Measurements from ENCODE around the gene SPINK6.

SPINK6 gene

DNA sequence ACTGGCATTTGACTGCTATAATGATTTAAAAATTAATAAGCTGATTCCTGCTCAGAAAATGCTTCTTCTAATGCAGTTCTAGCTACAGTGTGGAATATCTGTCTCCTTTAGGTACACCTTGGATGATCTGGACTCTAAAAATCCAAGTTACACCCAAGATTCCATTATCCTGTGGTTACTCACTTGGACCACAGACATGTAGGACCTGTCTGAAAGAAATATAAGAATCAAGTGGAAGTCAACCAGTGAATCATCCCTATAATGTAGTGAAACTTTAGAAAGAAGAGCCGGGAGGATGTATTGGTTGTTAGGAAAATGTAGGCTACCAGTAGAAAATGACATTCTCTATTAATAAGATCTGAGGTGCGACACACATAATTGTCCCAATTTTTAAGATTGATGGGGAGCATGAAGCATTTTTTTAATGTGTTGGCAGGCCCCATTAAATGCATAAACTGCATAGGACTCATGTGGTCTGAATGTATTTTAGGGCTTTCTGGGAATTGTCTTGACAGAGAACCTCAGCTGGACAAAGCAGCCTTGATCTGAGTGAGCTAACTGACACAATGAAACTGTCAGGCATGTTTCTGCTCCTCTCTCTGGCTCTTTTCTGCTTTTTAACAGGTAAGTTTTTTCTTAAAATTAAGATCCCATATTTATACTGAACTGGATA lies at the start of gene SPINK6:
Gene SPINK6 (plus strand): TSS at position 512 of the 673 bp plus-strand sequence. CDS start 55 bp downstream, at position 567.
- no peak for DNase-seq

DNA sequence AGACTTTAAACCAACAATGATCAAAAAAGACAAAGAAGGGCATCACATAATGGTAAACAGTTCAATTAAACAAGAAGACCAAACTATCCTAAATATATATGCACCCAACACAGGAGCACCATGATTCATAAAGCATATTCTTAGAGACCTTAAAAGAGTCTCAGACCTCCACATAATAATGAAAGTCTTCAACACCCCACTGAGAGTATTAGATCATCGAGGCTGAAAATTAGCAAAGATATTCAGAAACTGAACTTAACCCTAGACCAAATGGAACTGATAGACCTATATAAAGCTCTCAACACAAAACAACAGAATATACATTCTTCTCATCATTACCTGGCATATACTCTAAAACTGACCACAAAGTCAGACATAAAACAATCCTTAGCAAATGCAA lies 46.2 kb upstream of the SPINK6 start:
- no peak for DNase-seq

GRCh38 chr5:148162038-148162437 lies 40.8 kb upstream of the SPINK6 start:
- no peak for DNase-seq

GRCh38 chr5:148163345-148163744 lies 39.5 kb upstream of the SPINK6 start:
- DNase-seq, result no peak

DNA sequence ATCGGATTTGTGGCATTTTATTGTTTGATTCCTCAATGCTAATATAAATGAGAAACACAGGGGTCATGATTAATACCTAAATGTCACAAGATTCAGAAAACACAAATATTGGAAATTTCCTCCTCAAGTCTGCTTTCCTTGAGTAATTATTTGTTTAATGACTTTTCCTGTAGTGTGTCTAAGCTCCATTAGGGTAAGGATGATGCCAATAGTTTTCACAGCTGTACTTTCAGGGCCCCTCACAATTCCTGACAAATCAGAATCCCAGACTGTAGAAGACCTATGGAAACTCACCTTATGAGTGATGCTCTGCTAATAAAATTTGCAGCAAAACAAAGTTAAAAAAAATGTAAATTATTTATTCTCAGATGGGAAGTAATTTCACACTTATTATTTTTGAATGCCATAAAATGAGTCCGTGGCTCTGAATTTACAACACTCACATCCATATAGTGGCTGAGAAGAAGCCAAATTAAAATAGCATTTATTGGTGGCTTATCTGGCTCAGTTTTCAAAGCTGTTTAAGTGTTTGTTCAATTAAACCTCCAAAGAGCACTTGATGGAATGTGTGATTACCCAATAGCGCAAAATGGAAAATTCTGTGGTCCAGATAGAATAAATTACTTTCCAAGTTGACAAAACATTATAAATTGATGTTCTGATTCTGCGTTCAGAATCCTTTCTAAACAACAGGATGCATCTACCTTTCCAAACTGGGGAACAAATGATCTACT lies 36.1 kb upstream of the SPINK6 start:
- no peak for DNase-seq

- no peak for DNase-seq
Observed at GRCh38 chr5:148168246-148168645, 34.6 kb upstream of the SPINK6 start, which contains the start of gene SPINK14. Gene SPINK14, plus strand, starts transcription at chr5:148168546. Its CDS starts 1,187 bp downstream, at chr5:148169733.

DNA sequence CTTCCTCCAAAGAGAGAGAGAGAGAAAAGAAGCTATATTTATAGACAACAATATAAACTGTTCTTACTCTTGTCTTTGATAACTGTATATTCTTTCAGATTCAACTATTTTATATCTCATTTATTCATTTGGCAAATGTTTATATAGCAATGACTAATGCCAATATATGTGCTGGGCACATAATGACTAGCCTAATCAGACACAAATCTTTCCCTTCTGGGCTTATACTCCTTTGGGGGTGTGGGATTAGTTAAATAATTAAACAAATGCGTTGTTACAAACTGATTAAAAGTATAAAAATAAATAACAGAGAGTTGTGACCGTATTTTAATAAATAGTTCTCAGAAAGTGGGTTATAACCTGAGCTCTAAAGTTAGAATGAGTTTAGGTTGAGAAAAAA lies 30.5 kb upstream of the SPINK6 start:
- DNase-seq, result no peak

GRCh38 chr5:148176480-148176879 lies 26.4 kb upstream of the SPINK6 start:
- DNase-seq, result no peak

DNA sequence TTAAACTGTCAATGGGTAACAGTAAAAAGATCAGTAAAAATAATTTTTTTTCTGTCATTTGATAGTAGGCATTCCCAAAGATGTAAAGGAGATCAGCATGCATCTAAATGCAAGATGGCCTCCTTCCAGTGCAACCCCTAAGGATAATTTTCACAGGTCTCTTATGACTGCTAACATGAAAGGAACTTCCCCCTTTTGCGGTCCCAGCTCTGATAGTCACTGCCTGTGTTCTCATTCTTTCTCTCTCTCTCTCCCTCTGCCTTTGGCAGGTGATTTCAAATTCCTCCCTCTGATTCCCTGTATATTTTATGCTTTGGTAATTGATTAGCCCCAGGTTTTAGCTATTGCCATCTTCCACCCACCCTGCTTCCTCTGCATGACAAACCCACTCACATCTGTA lies 25.6 kb upstream of the SPINK6 start:
- DNase-seq, result no peak

GRCh38 chr5:148179234-148179824 lies 23.5 kb upstream of the SPINK6 start:
- DNase-seq, result no peak

- DNase-seq, result no peak
Observed at GRCh38 chr5:148186248-148187003, 16.4 kb upstream of the SPINK6 start.

DNA sequence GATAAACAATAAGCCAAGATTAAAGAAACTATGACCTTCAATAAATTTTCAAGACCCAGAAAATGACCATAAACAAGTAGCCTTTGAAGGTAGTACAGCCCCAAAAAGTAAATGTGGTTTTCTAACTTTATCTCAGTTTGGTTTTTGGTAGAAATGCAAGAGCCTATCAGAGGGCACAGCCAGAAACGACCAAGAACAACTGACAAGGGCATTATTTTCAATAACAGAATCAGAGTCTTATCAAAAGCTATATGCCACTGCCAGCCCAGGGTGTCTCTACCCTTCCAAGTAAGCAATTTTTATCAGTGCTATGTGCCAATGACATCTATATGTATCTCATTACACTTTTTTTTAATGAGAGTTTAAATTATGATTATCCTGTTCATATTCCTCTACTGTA lies 11.8 kb upstream of the SPINK6 start:
- DNase-seq, result no peak

GRCh38 chr5:148193202-148193601 lies 9.6 kb upstream of the SPINK6 start:
- DNase-seq, result no peak

DNA sequence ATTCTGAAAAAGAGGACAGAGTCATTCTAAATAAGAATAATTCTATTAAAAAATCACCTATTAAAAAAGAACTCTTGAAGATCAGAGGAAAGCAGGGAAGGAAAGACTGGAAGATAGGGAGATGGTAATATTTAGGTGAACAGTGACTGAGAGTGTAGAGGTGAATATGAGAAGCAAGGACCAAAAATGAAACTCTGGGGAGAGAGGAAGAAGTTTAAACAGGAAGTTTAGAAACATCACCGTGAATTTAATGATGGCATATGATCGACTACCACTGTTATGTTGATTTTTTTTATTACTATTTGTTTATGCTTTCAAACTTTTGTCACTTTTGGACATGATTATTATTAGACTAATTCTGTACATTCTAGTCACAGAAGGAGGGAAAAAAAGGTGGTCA lies 1.7 kb upstream of the SPINK6 start:
- DNase-seq, result no peak

DNA sequence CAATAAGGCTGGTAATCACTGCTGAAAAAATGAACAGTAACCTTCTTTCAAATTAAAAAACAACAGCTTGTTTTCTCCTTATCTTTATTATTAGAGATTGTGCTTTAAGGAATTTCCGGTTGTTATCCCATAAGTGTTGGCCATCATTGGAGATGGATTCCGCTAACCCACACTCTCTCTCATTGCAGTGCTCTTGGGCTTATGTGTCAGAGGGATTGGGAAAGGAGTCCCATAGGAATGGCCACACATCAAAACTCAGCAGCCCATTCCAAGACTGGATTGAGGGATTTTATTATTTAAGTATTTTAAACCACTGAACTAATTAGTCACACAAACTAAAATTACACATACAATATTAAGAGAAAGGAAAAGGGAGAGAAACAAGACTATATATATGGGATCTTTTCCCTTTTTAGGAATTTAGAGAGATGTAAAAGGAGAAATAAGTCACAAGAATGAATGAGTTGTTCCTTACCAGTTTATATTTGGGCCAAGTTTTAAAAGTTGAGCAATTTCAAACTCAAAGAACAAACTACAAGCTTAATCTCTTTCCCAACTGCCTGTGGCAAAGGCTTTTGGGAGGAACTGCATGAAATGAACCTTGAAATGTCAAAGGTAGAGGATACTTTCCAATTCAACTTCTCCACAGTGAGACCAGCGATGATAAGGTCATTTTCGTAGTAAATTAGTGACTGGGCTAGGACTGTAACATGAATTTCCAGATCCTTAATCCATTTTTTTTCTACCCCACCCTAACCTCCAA lies 2.4 kb downstream of the SPINK6 start:
- DNase-seq, result no peak

DNA sequence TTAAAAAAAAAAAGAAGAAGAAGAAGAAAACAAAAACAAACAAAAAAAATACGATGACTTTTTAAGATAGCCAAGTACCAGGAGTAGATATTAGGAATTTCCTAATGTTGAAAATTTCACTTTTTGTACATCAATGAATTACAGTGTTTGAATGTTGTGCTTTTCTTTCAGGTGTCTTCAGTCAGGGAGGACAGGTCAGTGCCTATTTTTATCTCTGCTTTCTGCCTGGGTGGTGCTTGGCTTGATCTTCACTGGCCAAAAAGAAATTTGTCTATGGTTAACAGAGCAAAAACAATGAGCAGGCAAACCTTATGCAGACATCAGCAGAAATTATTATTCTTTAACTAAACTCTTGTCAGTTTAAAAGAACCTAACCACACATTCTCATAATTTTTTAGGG lies 3.0 kb downstream of the SPINK6 start:
- no peak for DNase-seq

- DNase-seq, result no peak
Observed at GRCh38 chr5:148206620-148207019, 3.8 kb downstream of the SPINK6 start.

DNA sequence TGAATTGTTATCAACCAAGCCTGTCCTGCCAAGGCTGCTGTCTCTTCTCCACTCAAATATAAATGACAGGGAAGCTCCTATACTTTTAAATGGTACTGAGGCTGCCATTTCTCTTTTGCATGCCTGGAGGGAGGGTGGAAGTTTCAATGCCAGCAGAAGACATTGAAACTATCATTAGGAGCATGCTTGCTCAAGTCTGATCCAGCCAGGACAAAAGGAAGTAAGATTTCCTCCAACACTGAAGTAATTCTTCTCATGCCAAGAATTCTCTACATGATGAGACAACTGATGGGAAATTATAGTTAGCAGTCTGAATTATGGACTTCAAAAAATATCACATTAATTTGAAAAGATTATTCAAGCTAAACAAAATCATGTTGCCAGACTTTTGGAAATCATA lies 5.4 kb downstream of the SPINK6 start:
- no peak for DNase-seq

DNA sequence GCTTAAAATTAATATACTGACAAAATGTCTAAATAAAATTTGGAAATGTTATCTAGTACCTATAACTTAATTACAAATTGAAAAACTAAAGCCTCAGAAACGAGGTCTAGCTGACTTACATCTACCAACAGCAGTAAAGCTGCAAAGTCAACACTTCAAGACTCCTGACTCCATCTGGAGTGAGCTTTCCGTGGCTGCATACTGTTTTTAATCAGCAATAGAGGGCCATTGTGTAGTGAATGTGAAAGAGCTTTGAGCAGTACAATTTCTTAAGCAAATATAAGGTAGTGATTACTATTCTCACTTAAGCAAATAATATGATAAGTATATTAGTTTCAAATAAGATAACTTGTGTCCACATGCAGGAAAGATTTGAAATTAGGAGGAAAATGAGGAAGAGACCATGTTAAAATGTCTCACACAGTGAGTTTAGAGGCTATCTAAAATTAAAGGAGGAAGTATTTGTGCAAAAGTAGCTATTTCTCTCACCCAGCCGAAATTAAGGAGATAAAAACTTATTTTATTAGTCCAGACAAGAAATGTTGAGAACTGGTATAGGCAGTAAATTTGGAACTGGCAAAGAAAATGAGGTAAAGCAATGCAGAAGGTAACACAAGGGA lies 6.4 kb downstream of the SPINK6 start:
- DNase-seq, result no peak

GRCh38 chr5:148214665-148215185 lies 11.9 kb downstream of the SPINK6 start:
- DNase-seq, result no peak

DNA sequence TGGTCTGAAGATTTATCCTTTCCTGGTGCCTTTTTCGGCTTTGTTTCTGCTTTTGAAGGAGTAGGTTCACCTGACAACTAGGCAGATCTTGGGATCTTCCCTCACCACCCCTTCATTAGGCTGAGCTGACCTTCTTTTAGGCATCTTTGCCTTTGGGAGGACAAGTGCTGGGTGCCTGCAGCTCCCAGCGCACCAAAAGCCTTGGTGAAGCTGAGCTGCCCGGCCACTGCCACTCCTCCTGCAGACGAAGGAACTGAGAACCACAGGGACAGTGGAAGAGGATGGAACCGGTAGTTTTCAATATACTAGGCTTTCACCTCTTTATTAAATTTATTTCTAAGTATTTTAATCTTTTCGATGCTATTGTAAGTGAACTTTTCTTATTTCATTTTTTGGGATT lies 18.7 kb downstream of the SPINK6 start:
- DNase-seq, result no peak
